Mesendoderm (in vitro differentiated cells): ENCODE measurements around the gene SEMA7A.

Experiments
- DNase-seq: peaks from one replicate; pipeline ENCODE4 v3.0.0; 2013
- H2AK5ac ChIP-seq: 2 replicates; pipeline ENCODE4 v1.6.1; 2013; ENCODE audit warnings: low read length, inconsistent platforms
- H2BK120ac ChIP-seq: 2 replicates; pipeline ENCODE4 v1.6.1; 2013; ENCODE audit warnings: low read depth, mild to moderate bottlenecking, low read length, moderate library complexity, mixed read lengths
- H2BK15ac ChIP-seq: replicated peaks from 2 replicates; pipeline ENCODE4 v1.6.1; 2013; ENCODE audit warnings: low read depth, mild to moderate bottlenecking, moderate library complexity
- H2BK5ac ChIP-seq: 2 replicates; pipeline ENCODE4 v1.6.1; 2013; ENCODE audit warnings: low read length, inconsistent platforms
- H3K18ac ChIP-seq: 2 replicates; pipeline ENCODE4 v1.6.1; 2013; ENCODE audit warnings: mild to moderate bottlenecking, low read length, mixed read lengths
- H3K23ac ChIP-seq: one replicate; pipeline ENCODE4 v1.6.1; 2013; ENCODE audit warnings: low read length
- H3K27ac ChIP-seq: 2 replicates; pipeline ENCODE4 v1.5.1; 2013; ENCODE audit warnings: low read depth, mild to moderate bottlenecking, inconsistent platforms, low read length, moderate library complexity
- H3K27me3 ChIP-seq: 2 replicates; pipeline ENCODE4 v1.6.1; 2013; ENCODE audit warnings: low read length, control low read depth, mild to moderate bottlenecking, inconsistent platforms; ENCODE audit not compliant: insufficient read depth, poor library complexity
- H3K36me3 ChIP-seq: 2 replicates; pipeline ENCODE4 v1.6.1; 2013; ENCODE audit warnings: low read length, inconsistent platforms; ENCODE audit not compliant: control insufficient read depth, insufficient read depth
- H3K4ac ChIP-seq: one replicate; pipeline ENCODE4 v1.6.1; 2013; ENCODE audit warnings: low read depth, mild to moderate bottlenecking, low read length, moderate library complexity
- H3K4me1 ChIP-seq: 2 replicates; pipeline ENCODE4 v1.6.1; 2013; ENCODE audit warnings: low read depth, low read length, inconsistent platforms; ENCODE audit not compliant: control insufficient read depth
- H3K4me2 ChIP-seq: 2 replicates; pipeline ENCODE4 v1.6.1; 2013; ENCODE audit warnings: low read length
- H3K4me3 ChIP-seq: 2 replicates; pipeline ENCODE4 v1.5.1; 2013; ENCODE audit warnings: mild to moderate bottlenecking, low read length
- H3K56ac ChIP-seq: one replicate; pipeline ENCODE4 v1.6.1; 2013; ENCODE audit warnings: low read length
- H3K79me1 ChIP-seq: 2 replicates; pipeline ENCODE4 v1.6.1; 2013; ENCODE audit warnings: low read length, inconsistent platforms
- H3K79me2 ChIP-seq: 2 replicates; pipeline ENCODE4 v1.6.1; 2013; ENCODE audit warnings: mild to moderate bottlenecking, low read length; ENCODE audit not compliant: control insufficient read depth, insufficient read depth
- H3K9ac ChIP-seq: 2 replicates; pipeline ENCODE4 v1.6.1; 2013; ENCODE audit warnings: low read length, inconsistent platforms
- H4K5ac ChIP-seq: one replicate; pipeline ENCODE4 v1.6.1; 2013; ENCODE audit warnings: low read length
- H4K8ac ChIP-seq: one replicate; pipeline ENCODE4 v1.6.1; 2013; ENCODE audit warnings: low read depth, mild to moderate bottlenecking, control low read depth, low read length, moderate library complexity
- WGBS: extraction: QIAGEN DNeasy Blood & Tissue Kit; methylation state at CpG from one replicate; pipeline ENCODE4 v1.1.7; 2013; ENCODE audit warnings: low lambda C conversion rate, missing lambda C conversion rate; ENCODE audit not compliant: insufficient coverage; ENCODE audit errors: extremely low coverage; 5-methylcytosine and 5-hydroxymethylcytosine counted together

Gene SEMA7A

DNA sequence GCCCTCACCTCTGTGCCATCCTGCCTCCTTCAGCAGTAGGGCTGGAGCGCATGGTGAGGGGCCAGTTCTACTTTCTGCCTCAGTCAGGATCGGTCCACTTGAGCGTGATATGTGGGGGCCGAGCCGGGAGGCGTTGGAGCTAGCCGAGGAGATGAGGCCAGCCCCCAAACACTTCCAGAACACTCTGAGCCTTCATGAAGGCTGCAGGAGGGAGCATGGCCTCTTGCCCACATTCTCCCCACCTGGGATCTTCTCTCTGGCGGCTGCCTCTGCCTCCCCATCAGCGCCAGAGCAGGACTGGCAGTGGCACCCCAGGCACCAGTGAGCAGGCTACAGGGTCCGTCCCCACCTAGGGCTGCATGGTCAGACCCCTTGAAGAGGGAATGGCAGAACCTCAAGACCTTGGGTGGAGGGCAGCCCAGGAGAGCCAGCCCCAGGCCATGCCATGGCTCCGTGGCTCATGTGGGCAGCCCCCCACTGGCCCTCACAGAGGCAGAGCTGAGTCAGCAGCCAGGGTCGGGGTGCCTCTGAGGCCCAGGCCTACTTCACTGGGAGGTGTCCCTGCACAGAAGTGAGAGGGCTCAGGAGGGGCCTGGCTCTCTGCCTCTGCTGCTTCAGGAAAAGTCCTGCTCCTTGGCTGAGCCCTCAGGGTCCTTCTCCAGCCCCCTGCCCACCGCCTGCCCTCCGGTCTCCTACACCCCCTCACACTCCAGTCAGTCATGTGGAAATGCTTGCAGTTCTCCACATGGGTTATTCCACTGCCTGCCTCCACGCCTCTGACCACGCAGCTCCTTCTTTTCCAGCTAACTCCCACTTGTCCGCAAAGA, 38.2 kb downstream of the SEMA7A start:
- no peak overlapping the region for H3K9ac ChIP-seq
- DNase-seq, result no peak
- H3K18ac ChIP-seq, result no peak overlapping the region
- H3K79me2 ChIP-seq, result no peaks in the 10 kb centered on the region
- no peak overlapping the region for H3K4me3 ChIP-seq
- no peaks in the 10 kb centered on the region for H3K79me1 ChIP-seq
- H3K23ac ChIP-seq, result no peak overlapping the region
- no peak overlapping the region for H2BK120ac ChIP-seq
- no peaks in the 10 kb centered on the region for H3K36me3 ChIP-seq
- H3K4me2 ChIP-seq, result no peak overlapping the region
- H2BK5ac ChIP-seq, result no peak overlapping the region
- H4K8ac ChIP-seq, result no peak overlapping the region
- H3K56ac ChIP-seq, result no peak overlapping the region
- no peaks in the 10 kb centered on the region for H3K27me3 ChIP-seq
- H2AK5ac ChIP-seq, result no peak overlapping the region
- no peak overlapping the region for H4K5ac ChIP-seq
- no peak overlapping the region for H3K27ac ChIP-seq
- WGBS, result no CpG with 5 or more reads among the region's 17 CpGs
- no peak overlapping the region for H3K4ac ChIP-seq
- H3K4me1 ChIP-seq, result no peaks in the 10 kb centered on the region
- H2BK15ac ChIP-seq, result no peak overlapping the region

DNA sequence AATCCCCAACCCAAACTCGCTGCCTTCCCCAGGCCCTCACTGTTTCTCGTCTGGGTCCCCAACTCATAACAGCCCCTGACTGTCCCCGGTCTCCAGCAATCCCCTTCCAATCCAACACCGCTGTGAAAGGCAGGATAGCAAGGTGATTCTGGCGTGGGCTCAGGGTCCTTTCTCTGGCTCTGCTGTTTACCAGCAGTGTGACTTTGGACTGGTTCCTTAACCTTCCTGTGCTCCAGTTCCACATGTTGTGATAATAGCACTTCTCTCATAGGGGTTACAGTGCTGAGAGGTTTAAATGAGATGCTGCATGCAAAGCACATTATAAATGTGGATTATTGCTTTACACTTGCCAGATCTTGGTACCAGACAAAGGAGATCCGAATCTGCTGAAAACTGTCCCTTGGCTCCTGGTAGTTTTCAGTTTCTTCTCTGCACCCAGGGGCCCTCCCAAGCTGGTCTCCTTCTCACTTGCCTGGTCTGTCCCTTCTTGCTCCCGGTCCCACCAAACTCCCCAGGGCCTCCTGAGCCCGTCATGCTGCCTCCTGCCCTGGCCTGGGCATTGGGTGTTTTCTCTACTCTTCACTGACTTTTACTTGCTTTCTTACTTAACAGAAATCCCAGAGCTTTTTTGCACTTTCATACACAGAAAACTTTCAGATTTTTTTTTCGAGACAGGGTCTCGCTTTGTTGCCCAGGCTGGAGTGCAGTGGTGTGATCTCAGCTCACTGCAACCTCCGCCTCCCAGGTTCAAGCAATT, 39.5 kb downstream of the SEMA7A start:
- no CpG with 5 or more reads among the region's 11 CpGs for WGBS
- Histone ChIP-seq H3K18ac (no peak overlapping the region), H3K56ac (no peak overlapping the region), H3K4ac (no peak overlapping the region), H3K79me2 (no peaks in the 10 kb centered on the region), H2AK5ac (no peak overlapping the region), H3K36me3 (no peaks in the 10 kb centered on the region), H2BK120ac (no peak overlapping the region), H3K27me3 (no peaks in the 10 kb centered on the region), H2BK5ac (no peak overlapping the region), H2BK15ac (no peak overlapping the region), H3K23ac (no peak overlapping the region), H3K79me1 (no peaks in the 10 kb centered on the region), H3K4me2 (no peak overlapping the region), H3K4me1 (peaks cover 5% of the 10 kb centered on the region), H3K9ac (no peak overlapping the region), H4K8ac (no peak overlapping the region), H3K4me3 (no peak overlapping the region), H4K5ac (no peak overlapping the region), H3K27ac (no peak overlapping the region)
- no peak for DNase-seq

DNA sequence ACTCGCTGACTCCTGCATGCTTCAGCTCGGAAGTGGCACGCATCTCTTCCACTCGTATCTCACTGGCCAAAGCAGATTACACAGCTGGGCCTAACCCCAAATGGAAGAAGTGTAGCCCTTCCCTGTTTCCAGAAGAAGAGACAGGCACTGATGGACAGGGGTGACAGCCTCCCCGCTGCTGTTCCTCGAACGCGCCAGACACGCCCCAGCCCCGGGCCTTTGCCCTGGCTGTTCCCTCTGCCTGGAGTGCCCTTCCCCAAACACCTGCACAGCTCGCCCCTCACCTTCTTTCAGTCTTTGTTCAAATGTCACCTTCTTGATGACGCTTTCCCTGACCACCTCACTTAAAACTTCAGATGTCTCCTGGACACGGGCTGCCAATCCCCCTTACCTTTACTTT, 40.3 kb downstream of the SEMA7A start:
- no peak overlapping the region for H3K9ac ChIP-seq
- H3K27ac ChIP-seq, result no peak overlapping the region
- WGBS, result no CpG with 5 or more reads among the region's 13 CpGs

DNA sequence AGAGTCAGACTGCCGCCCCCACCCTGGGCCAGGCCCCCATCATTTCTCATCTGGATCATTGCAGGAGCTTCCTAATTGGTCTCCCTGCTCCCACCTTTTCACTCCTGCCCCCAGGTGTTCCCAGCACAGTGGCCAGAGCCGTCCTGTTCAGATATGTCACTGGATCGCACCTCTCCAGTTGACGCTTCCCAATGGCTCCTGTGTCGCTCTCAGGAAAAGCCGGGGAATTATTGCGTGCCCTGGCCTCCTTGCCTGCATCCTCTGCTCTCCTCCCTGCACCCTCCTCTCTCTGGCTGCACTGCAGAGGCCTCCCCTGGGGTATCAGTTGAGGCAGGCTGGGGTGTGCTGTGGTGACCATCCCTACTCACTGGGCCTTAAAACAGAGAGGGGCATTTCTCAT, 40.9 kb downstream of the SEMA7A start:
- Histone ChIP-seq H3K9ac (no peak overlapping the region), H3K27me3 (no peaks in the 10 kb centered on the region), H3K36me3 (no peaks in the 10 kb centered on the region), H3K79me1 (no peaks in the 10 kb centered on the region), H4K8ac (no peak overlapping the region), H4K5ac (no peak overlapping the region), H3K4me1 (peaks cover 7% of the 10 kb centered on the region), H3K4ac (no peak overlapping the region), H3K79me2 (no peaks in the 10 kb centered on the region), H2BK120ac (no peak overlapping the region), H3K23ac (no peak overlapping the region), H3K18ac (no peak overlapping the region), H3K4me2 (no peak overlapping the region), H2BK5ac (no peak overlapping the region), H2AK5ac (no peak overlapping the region), H3K27ac (no peak overlapping the region), H3K56ac (no peak overlapping the region), H2BK15ac (no peak overlapping the region), H3K4me3 (no peak overlapping the region)
- no peak for DNase-seq
- no CpG with 5 or more reads among the region's 7 CpGs for WGBS

More for the DNA sequence above, 40.3 kb downstream of the SEMA7A start:
- no peak for DNase-seq
- Histone ChIP-seq H3K4me2 (no peak overlapping the region), H2AK5ac (no peak overlapping the region), H3K56ac (no peak overlapping the region), H3K79me2 (no peaks in the 10 kb centered on the region), H3K27me3 (no peaks in the 10 kb centered on the region), H4K5ac (no peak overlapping the region), H3K79me1 (no peaks in the 10 kb centered on the region), H2BK5ac (no peak overlapping the region), H3K4me3 (no peak overlapping the region), H3K36me3 (no peaks in the 10 kb centered on the region), H2BK120ac (no peak overlapping the region), H2BK15ac (no peak overlapping the region), H3K4ac (no peak overlapping the region), H3K4me1 (peaks cover 7% of the 10 kb centered on the region), H3K18ac (no peak overlapping the region), H4K8ac (no peak overlapping the region), H3K23ac (no peak overlapping the region)

DNA sequence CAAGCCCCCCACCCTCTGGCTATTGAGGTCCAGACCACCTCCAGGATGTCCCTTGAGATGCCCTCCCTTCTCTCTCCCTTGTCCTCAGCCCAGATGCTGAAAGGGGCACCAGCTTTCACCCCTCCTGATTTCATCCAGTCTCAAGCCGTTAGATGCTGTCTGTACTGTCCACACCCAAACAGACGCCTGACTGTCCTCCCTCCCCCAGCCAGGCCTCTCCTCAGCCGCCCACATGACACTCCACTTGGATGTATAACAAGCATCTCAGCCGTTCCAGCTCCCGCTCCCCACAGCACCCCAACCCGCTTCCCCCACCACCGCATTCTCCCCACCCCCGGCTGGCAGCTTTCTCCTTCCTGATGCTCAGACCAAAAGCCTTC, 41.3 kb downstream of the SEMA7A start:
- Histone ChIP-seq H3K4me3 (no peak overlapping the region), H3K4me2 (no peak overlapping the region), H3K4me1 (peaks cover 7% of the 10 kb centered on the region), H3K23ac (no peak overlapping the region), H3K18ac (no peak overlapping the region), H3K79me1 (no peaks in the 10 kb centered on the region), H2BK120ac (no peak overlapping the region), H3K56ac (no peak overlapping the region), H2BK5ac (no peak overlapping the region), H2AK5ac (no peak overlapping the region), H3K36me3 (no peaks in the 10 kb centered on the region), H4K8ac (no peak overlapping the region), H2BK15ac (no peak overlapping the region), H3K79me2 (no peaks in the 10 kb centered on the region), H3K27me3 (no peaks in the 10 kb centered on the region), H3K4ac (no peak overlapping the region), H4K5ac (no peak overlapping the region), H3K27ac (no peak overlapping the region), H3K9ac (no peak overlapping the region)
- no peak for DNase-seq
- no CpG with 5 or more reads among the region's 8 CpGs for WGBS
